ENCODE measurements around the gene GOLGA8B.
"Not testable (repeated sequence)": the region's sequence is repeated elsewhere in the genome, so short reads cannot be mapped to it uniquely, and the experiment has no call there.

The GOLGA8B gene

DNA sequence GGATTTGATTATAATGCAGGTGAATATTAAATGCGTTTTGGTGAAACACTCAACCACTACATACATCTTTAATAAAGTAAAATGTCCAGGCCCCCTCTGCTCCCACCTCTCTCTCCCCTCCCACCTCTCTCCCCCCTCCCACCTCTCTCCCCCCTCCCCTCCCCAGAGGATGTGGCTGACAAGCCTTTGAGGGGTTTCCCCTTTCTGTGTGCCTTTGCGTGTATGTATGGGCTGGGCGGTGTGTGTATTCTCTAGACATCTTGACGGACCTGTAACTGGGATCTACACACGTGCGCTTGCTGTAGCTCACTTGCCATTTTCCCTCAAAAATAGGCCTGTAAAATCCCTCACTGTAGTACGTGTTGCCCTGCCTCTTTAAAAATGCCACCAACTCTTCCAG lies 28.3 kb downstream of the GOLGA8B start:
- H3K36me3 ChIP-seq (replicated peaks); H3K27me3 ChIP-seq (replicated peaks); in situ Hi-C loops (cut with HindIII; ENCODE audit: low pct_ligation_motif_present, low sequenced_read_pairs); H3K4me3 ChIP-seq (ENCODE audit: low read depth, low read length); H3K27ac ChIP-seq; DNase-seq: not testable (repeated sequence)

- H3K4me3 ChIP-seq (ENCODE audit: low read depth, low read length); in situ Hi-C loops (cut with HindIII; ENCODE audit: low pct_ligation_motif_present, low sequenced_read_pairs); H3K27ac ChIP-seq; H3K36me3 ChIP-seq (replicated peaks); DNase-seq; H3K27me3 ChIP-seq (replicated peaks): not testable (repeated sequence)
Measured at GRCh38 chr15:34554716-34555115, 28.7 kb downstream of the GOLGA8B start.

GRCh38 chr15:34554126-34554525 lies 29.3 kb downstream of the GOLGA8B start:
- H3K27me3 ChIP-seq (replicated peaks); in situ Hi-C loops (cut with HindIII; ENCODE audit: low pct_ligation_motif_present, low sequenced_read_pairs); H3K36me3 ChIP-seq (replicated peaks); DNase-seq; H3K4me3 ChIP-seq (ENCODE audit: low read depth, low read length); H3K27ac ChIP-seq: not testable (repeated sequence)

GRCh38 chr15:34550129-34550528 lies 33.3 kb downstream of the GOLGA8B start:
- H3K27ac ChIP-seq; H3K36me3 ChIP-seq (replicated peaks); H3K27me3 ChIP-seq (replicated peaks); H3K4me3 ChIP-seq (ENCODE audit: low read depth, low read length); in situ Hi-C loops (cut with HindIII; ENCODE audit: low pct_ligation_motif_present, low sequenced_read_pairs); DNase-seq: not testable (repeated sequence)

- in situ Hi-C loops (cut with HindIII; ENCODE audit: low pct_ligation_motif_present, low sequenced_read_pairs); H3K27me3 ChIP-seq (replicated peaks); DNase-seq: not testable (repeated sequence)
Measured at GRCh38 chr15:34549381-34549809, 34.1 kb downstream of the GOLGA8B start.

GRCh38 chr15:34543860-34544649 lies 39.4 kb downstream of the GOLGA8B start:
- H3K27ac ChIP-seq; in situ Hi-C loops (cut with HindIII; ENCODE audit: low pct_ligation_motif_present, low sequenced_read_pairs); DNase-seq; H3K27me3 ChIP-seq (replicated peaks); H3K36me3 ChIP-seq (replicated peaks); H3K4me3 ChIP-seq (ENCODE audit: low read depth, low read length): not testable (repeated sequence)

More at GRCh38 chr15:34549381-34549809, 34.1 kb downstream of the GOLGA8B start:
- H3K27ac ChIP-seq; H3K36me3 ChIP-seq (replicated peaks); H3K4me3 ChIP-seq (ENCODE audit: low read depth, low read length): not testable (repeated sequence)

- DNase-seq; H3K36me3 ChIP-seq (replicated peaks); H3K4me3 ChIP-seq (ENCODE audit: low read depth, low read length); H3K27me3 ChIP-seq (replicated peaks); H3K27ac ChIP-seq; in situ Hi-C loops (cut with HindIII; ENCODE audit: low pct_ligation_motif_present, low sequenced_read_pairs): not testable (repeated sequence)
Measured at GRCh38 chr15:34535857-34536256, 47.6 kb downstream of the GOLGA8B start.

Data from brain microvascular endothelial cell (primary cell).